HEK293 (cell line): ENCODE data around the gene KIF11.

Source experiments
- REST ChIP-seq: fragments of 450-650 bp; formaldehyde crosslinking; IDR thresholded peaks from 2 replicates; pipeline ENCODE4 v1.5.1; 2016; ENCODE audit warnings: missing biosample characterization, missing genetic modification characterization
- ZFHX2 ChIP-seq: fragments of 450-650 bp; formaldehyde crosslinking; conservative IDR thresholded peaks from 2 replicates; pipeline ENCODE4 v1.5.1; 2016; ENCODE audit warnings: missing biosample characterization, missing genetic modification characterization
- ZNF302 ChIP-seq: fragments of 450-650 bp; formaldehyde crosslinking; IDR thresholded peaks from 2 replicates; pipeline ENCODE4 v1.5.1; 2016; ENCODE audit warnings: missing biosample characterization, missing genetic modification characterization, low read depth
- ZNF624 ChIP-seq: fragments of 450-650 bp; formaldehyde crosslinking; IDR thresholded peaks from 2 replicates; pipeline ENCODE4 v1.5.1; 2017; ENCODE audit warnings: missing biosample characterization, missing genetic modification characterization
- ZNF792 ChIP-seq: fragments of 450-650 bp; formaldehyde crosslinking; IDR thresholded peaks from 2 replicates; pipeline ENCODE4 v1.5.1; 2016; ENCODE audit warnings: missing biosample characterization, missing genetic modification characterization

- TF ChIP-seq ZNF624 (tag by site-specific recombination): no peak
- TF ChIP-seq ZNF302 (tag by site-specific recombination): no peak
- no peak for TF ChIP-seq ZFHX2
- TF ChIP-seq REST (tag by site-specific recombination): no peak
- no peak for TF ChIP-seq ZNF792 (tag by site-specific recombination)
These were observed 98.7 kb downstream of the KIF11 start for GRCh38 chr10:92691591-92692079.
